Astrocyte (in vitro differentiated cells and primary cell): ENCODE data around the gene OR6J1. TPM values are rescaled to one million over a fixed set of nuclear protein-coding genes. Genes with fewer than 3 reads are reported as not detected.

Source experiments
- DNase-seq: peaks from one replicate; pipeline ENCODE4 v3.0.0-alpha.2; 2010; ENCODE audit warnings: low read depth
- FAIRE-seq: peaks from 2 replicates; lab custom pipeline; 2011; peaks lifted over from hg19 to GRCh38; lab: Jason Lieb, UNC
- H2AFZ ChIP-seq: 2 replicates; pipeline ENCODE4 v1.6.0; 2012; ENCODE audit warnings: low read depth, low read length, inconsistent platforms
- H3K27ac ChIP-seq: 2 replicates; pipeline ENCODE4 v1.5.1; 2011; ENCODE audit warnings: low read depth, low read length, inconsistent platforms
- H3K27me3 ChIP-seq: 2 replicates; pipeline ENCODE4 v1.6.0; 2011; ENCODE audit warnings: low read length, inconsistent platforms; ENCODE audit not compliant: insufficient read depth
- H3K36me3 ChIP-seq: 2 replicates; pipeline ENCODE4 v1.5.1; 2011; ENCODE audit warnings: low read length, inconsistent platforms; ENCODE audit not compliant: insufficient read depth
- H3K4me1 ChIP-seq: 2 replicates; pipeline ENCODE4 v1.5.1; 2011; ENCODE audit warnings: low read length, inconsistent platforms; ENCODE audit not compliant: insufficient read depth
- H3K4me2 ChIP-seq: 2 replicates; pipeline ENCODE4 v1.6.0; 2012; ENCODE audit warnings: low read length, inconsistent platforms
- H3K4me3 ChIP-seq: 2 replicates; pipeline ENCODE4 v1.5.1; 2011; ENCODE audit warnings: low read depth, mild to moderate bottlenecking, low read length, inconsistent platforms; ENCODE audit not compliant: insufficient read depth
- H3K79me2 ChIP-seq: 2 replicates; pipeline ENCODE4 v1.6.0; 2012; ENCODE audit warnings: mild to moderate bottlenecking, low read length, inconsistent platforms; ENCODE audit not compliant: insufficient read depth
- H3K9ac ChIP-seq: 2 replicates; pipeline ENCODE4 v1.6.0; 2012; ENCODE audit warnings: mild to moderate bottlenecking, low read length, inconsistent platforms
- H3K9me3 ChIP-seq: 2 replicates; pipeline ENCODE4 v1.5.1; 2012; ENCODE audit warnings: low read depth, mild to moderate bottlenecking, low read length, inconsistent platforms; ENCODE audit not compliant: insufficient read depth
- H4K20me1 ChIP-seq: 2 replicates; pipeline ENCODE4 v1.6.0; 2012; ENCODE audit warnings: low read length, inconsistent platforms; ENCODE audit not compliant: insufficient read depth
- H3K27ac Mint-ChIP-seq: one replicate; pipeline ENCODE4 v1.8.0; 2021; ENCODE audit warnings: mild to moderate bottlenecking, mixed read lengths; ENCODE audit not compliant: unreplicated experiment
- H3K27me3 Mint-ChIP-seq: one replicate; pipeline ENCODE4 v1.8.0; 2021; ENCODE audit warnings: low read depth, mixed read lengths; ENCODE audit not compliant: unreplicated experiment
- H3K36me3 Mint-ChIP-seq: one replicate; pipeline ENCODE4 v1.8.0; 2021; ENCODE audit warnings: low read depth, mixed read lengths; ENCODE audit not compliant: unreplicated experiment
- H3K4me1 Mint-ChIP-seq: one replicate; pipeline ENCODE4 v1.8.0; 2021; ENCODE audit warnings: low read depth, mixed read lengths; ENCODE audit not compliant: unreplicated experiment
- H3K4me3 Mint-ChIP-seq: one replicate; pipeline ENCODE4 v1.8.0; 2021; ENCODE audit warnings: mild to moderate bottlenecking, moderate library complexity, mixed read lengths; ENCODE audit not compliant: unreplicated experiment
- H3K9me3 Mint-ChIP-seq: one replicate; pipeline ENCODE4 v1.8.0; 2021; ENCODE audit warnings: mild to moderate bottlenecking, mixed read lengths; ENCODE audit not compliant: unreplicated experiment
- CTCF ChIP-seq: IDR thresholded peaks from 2 replicates; pipeline ENCODE4 v1.5.1; 2011; ENCODE audit warnings: low read depth, mild to moderate bottlenecking, inconsistent platforms, low read length, moderate library complexity; ENCODE audit not compliant: insufficient read depth
- EZH2 ChIP-seq: IDR thresholded peaks from 2 replicates; pipeline ENCODE4 v1.6.1; 2012; ENCODE audit warnings: mild to moderate bottlenecking, low read length, inconsistent platforms; ENCODE audit not compliant: insufficient read depth
- total RNA-seq: library from RNA; stranded (reverse); gene quantifications from 2 replicates; pipeline ENCODE4 v1.2.1, GENCODE V29; 2021

The OR6J1 gene
- total RNA-seq, 1 donor from 2014 or later, result not detected

DNA sequence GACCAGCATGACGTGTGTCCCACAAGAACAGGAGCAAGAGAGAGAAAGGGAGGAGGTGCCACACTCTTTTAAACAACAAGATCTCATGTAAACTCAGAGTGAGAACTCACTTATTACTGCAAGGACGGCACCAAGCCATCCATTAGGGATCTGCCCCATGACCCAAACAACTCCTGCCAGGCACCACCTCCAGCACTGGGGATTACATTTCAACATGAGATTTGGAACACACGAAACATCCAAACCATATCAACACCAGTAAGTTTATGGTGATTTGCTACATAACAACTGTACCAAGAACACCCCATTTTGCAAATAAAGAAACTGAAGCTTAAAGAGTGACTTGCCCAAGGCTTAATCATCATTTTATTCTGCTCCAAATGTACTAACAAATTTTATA lies 23.7 kb upstream of the OR6J1 start:
- TF ChIP-seq EZH2 (no peak), CTCF (no peak)
- H3K9ac ChIP-seq, result no peak overlapping the region
- no peaks in the 10 kb centered on the region for H3K9me3 ChIP-seq
- H3K79me2 ChIP-seq, result no peaks in the 10 kb centered on the region
- peak overlapping the region; percentile 49 for H3K4me2 ChIP-seq
- H3K27me3 ChIP-seq, result no peaks in the 10 kb centered on the region
- peaks cover 9% of the 10 kb centered on the region for H3K4me1 ChIP-seq
- no peak overlapping the region for H3K4me3 ChIP-seq
- no peaks in the 10 kb centered on the region for H3K36me3 ChIP-seq
- no peak overlapping the region for H2AFZ ChIP-seq
- Mint-ChIP-seq H3K9me3 (peaks cover 2% of the 10 kb centered on the region), H3K27me3 (no peaks in the 10 kb centered on the region), H3K4me3 (no peak overlapping the region), H3K36me3 (peaks cover 2% of the 10 kb centered on the region), H3K4me1 (peaks cover 13% of the 10 kb centered on the region), H3K27ac (no peak overlapping the region)
- DNase-seq (no peak), FAIRE-seq (peak; percentile 47)
- H3K27ac ChIP-seq, result no peak overlapping the region
- H4K20me1 ChIP-seq, result no peaks in the 10 kb centered on the region

DNA sequence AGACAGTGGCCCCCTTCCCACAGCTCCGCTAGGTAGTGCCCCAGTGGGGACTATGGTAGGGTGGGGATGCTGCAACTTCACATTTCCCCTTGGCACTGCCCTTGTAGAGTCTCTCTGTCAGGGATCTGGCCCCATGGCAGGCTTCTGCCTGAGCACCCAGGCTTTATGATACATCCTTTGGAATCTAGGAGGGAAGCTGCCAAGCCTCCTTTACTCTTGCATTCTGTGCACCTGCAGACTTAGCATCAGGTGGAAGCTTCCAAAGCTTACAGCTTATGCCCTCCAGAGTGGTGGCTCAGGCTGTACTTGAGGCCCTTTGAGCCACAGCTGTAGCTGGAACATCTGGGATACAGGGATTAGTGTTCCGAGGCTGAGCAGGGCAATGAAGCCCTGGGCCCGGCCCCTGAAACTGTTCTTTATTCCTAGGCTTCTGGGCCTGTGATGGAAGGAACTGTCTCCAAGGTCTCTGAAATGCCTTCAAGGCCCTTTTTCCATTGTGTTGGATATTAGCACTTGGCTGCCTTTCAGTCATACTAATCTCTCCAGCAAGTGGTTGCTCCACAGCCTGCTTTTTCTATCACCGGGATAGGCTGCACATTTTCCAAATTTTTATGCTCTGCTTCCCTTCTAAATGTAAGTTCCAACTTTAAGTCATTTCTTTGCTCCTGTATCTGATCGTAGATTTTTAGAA lies 22.2 kb upstream of the OR6J1 start:
- Histone ChIP-seq H3K4me2 (no peak overlapping the region), H3K79me2 (no peaks in the 10 kb centered on the region), H3K36me3 (no peaks in the 10 kb centered on the region), H3K9ac (no peak overlapping the region), H2AFZ (no peak overlapping the region), H4K20me1 (no peaks in the 10 kb centered on the region), H3K27ac (no peak overlapping the region), H3K9me3 (no peaks in the 10 kb centered on the region), H3K27me3 (no peaks in the 10 kb centered on the region), H3K4me1 (peaks cover 9% of the 10 kb centered on the region), H3K4me3 (no peak overlapping the region)
- Mint-ChIP-seq H3K4me1 (peaks cover 7% of the 10 kb centered on the region), H3K9me3 (no peaks in the 10 kb centered on the region), H3K27ac (no peak overlapping the region), H3K36me3 (peaks cover 2% of the 10 kb centered on the region), H3K27me3 (no peaks in the 10 kb centered on the region), H3K4me3 (no peak overlapping the region)
- no peak for DNase-seq
- no peak for TF ChIP-seq EZH2
- TF ChIP-seq CTCF, result no peak
- no peak for FAIRE-seq

DNA sequence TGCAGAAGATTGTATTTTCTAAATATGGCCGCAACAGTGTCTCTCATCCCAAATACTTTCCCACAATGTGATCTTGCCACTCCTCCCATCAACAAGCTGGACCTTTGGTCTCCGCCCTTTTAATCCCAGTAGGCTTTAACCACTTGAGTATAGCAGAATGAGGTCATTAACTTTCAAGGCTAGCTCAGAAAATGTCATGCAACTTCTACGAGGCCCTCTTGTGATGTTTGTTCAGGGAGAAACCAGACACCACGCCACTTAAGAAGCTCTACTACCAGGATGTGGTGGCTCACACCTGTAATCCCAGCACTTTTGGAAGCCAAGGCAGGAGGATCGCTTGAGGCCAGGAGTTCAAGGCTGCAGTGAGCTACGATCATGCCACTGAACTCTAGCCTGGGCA lies 20.1 kb upstream of the OR6J1 start:
- Mint-ChIP-seq H3K27ac (no peak overlapping the region), H3K27me3 (no peaks in the 10 kb centered on the region), H3K4me3 (no peak overlapping the region), H3K4me1 (peaks cover 4% of the 10 kb centered on the region), H3K9me3 (no peaks in the 10 kb centered on the region), H3K36me3 (peaks cover 2% of the 10 kb centered on the region)
- no peaks in the 10 kb centered on the region for H3K9me3 ChIP-seq
- peaks cover 5% of the 10 kb centered on the region for H3K4me1 ChIP-seq
- no peaks in the 10 kb centered on the region for H4K20me1 ChIP-seq
- H3K4me2 ChIP-seq, result no peak overlapping the region
- no peak overlapping the region for H3K27ac ChIP-seq
- H3K36me3 ChIP-seq, result no peaks in the 10 kb centered on the region
- FAIRE-seq, result no peak
- no peaks in the 10 kb centered on the region for H3K79me2 ChIP-seq
- no peak overlapping the region for H2AFZ ChIP-seq
- no peaks in the 10 kb centered on the region for H3K27me3 ChIP-seq
- DNase-seq, result no peak
- no peak overlapping the region for H3K4me3 ChIP-seq
- no peak overlapping the region for H3K9ac ChIP-seq
- TF ChIP-seq EZH2, result no peak
- TF ChIP-seq CTCF, result no peak
